NCI-H446 treated with DMSO at 0.1 percent for 48 hours (cell line): ENCODE data around the gene DAGLA.

ENCODE experiments used
- DNase-seq: peaks from one replicate; lab custom pipeline; 2025; lab: John Stamatoyannopoulos, UW

Gene DAGLA

GRCh38 chr11:61765550-61766253, 85.5 kb downstream of the DAGLA start:
- no peak for DNase-seq

- no peak for DNase-seq
Measured at GRCh38 chr11:61766353-61766841, 86.2 kb downstream of the DAGLA start.

- DNase-seq: no peak
Measured at GRCh38 chr11:61768376-61769076, 88.3 kb downstream of the DAGLA start.

GRCh38 chr11:61769169-61769920, 89.2 kb downstream of the DAGLA start:
- DNase-seq: no peak

- DNase-seq: no peak
Measured at GRCh38 chr11:61769946-61770683, 89.9 kb downstream of the DAGLA start.

GRCh38 chr11:61771195-61771894, 91.2 kb downstream of the DAGLA start:
- DNase-seq: no peak

- DNase-seq: no peak
Measured at GRCh38 chr11:61771985-61772455, 91.8 kb downstream of the DAGLA start.

- no peak for DNase-seq
Measured at GRCh38 chr11:61773356-61773755, 93.2 kb downstream of the DAGLA start.

- DNase-seq: no peak
Measured at GRCh38 chr11:61773809-61774208, 93.6 kb downstream of the DAGLA start.

- no peak for DNase-seq
Measured at GRCh38 chr11:61774411-61774810, 94.2 kb downstream of the DAGLA start.

- DNase-seq: no peak
Measured at GRCh38 chr11:61775106-61775505, 94.9 kb downstream of the DAGLA start.

GRCh38 chr11:61775606-61776554, 95.7 kb downstream of the DAGLA start:
- DNase-seq: no peak

GRCh38 chr11:61776561-61777075, 96.4 kb downstream of the DAGLA start:
- DNase-seq: no peak

- no peak for DNase-seq
Measured at GRCh38 chr11:61777234-61778090, 97.3 kb downstream of the DAGLA start.

- DNase-seq: no peak
Measured at GRCh38 chr11:61778357-61778886, 98.2 kb downstream of the DAGLA start.

GRCh38 chr11:61778920-61779650, 98.9 kb downstream of the DAGLA start:
- DNase-seq: no peak

- no peak for DNase-seq
Measured at GRCh38 chr11:61779666-61780525, 99.7 kb downstream of the DAGLA start.
